GM12801 (cell line): ENCODE results near the gene LCN12.

Experiments used
- CTCF ChIP-seq: IDR thresholded peaks from one replicate; pipeline ENCODE4 v1.5.1; 2011; ENCODE audit warnings: control low read depth; ENCODE audit not compliant: insufficient read length; ENCODE audit errors: extremely low read depth

LCN12 gene

GRCh38 chr9:136958473-136958872, 6.4 kb downstream of the LCN12 start:
- no peak for TF ChIP-seq CTCF

DNA sequence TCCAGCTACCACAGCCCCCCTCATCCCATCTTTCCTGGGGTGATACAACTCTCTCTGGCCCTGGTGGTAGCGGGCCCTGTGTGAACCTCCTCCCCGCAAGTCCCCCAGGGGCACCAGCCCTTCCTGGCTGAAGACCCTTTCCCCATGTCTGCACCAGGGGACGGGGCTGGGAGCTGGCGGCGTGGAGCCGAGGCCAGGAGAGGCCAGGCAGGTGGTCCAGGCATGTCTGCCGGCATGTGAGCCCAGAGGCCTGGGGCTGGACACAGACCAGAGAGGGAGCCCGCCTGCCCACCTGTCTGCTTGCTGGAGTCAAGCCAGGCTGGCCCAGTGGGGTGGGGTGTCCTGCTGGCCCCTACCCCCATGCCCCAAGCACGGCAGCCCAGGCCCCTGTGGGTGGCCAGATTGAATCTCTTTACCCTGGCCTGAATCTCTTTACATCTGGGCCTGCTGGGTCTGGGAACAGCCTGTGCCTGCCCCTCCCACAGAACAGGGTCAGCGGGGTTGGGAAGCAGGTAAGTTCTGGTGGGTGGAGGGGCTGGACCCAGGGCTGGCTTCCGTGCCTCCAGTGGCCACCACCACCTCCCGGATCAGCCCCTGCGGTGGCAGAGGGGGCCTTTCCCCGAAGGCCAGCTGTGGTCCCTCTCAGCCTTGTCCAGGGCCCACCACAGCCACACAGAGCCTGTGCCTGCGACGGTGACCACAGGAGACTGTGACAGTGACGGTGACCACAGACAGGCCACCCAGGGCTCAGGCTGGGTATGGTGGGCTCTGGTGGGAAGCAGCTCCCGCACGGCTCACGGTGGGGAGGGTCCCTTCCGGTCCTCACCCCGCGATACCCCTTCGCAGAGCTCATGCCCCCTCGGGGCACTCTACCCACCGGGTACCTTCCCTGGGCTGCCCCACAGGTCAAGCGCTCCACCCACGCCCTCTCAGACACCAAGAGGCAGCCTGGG, 7.1 kb downstream of the LCN12 start:
- TF ChIP-seq CTCF, result no peak

DNA sequence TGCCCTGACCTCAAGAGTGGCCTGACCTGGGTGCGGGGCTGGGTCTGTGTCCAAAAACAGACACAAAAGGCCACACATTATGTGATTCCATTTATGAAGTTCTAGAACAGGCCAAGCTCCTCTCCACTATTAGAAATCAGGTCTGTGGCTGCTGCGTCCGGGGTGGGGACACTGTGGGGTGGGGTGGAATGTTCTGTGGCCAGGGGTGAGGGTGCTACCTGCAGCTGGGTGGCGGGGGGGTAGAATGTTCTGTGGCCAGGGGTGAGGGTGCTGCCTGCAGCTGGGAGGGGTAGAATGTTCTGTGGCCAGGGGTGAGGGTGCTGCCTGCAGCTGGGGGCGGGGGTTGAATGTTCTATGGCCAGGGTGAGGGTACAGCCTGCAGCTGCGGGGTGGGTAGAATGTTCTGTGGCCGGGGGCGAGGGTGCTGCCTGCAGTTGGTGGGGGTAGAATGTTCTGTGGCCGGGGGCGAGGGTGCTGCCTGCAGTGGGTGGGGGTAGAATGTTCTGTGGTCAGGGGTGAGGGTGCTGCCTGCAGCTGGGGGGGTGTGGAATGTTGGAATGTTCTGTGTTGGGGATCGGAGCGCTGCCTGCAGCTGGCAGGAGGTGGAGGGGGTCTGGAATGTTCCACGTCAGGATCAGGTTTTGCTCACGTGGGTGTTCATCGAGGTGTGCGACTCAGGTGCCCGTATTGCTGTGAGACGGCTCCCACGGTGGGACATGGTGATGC, 8.3 kb downstream of the LCN12 start:
- no peak for TF ChIP-seq CTCF

DNA sequence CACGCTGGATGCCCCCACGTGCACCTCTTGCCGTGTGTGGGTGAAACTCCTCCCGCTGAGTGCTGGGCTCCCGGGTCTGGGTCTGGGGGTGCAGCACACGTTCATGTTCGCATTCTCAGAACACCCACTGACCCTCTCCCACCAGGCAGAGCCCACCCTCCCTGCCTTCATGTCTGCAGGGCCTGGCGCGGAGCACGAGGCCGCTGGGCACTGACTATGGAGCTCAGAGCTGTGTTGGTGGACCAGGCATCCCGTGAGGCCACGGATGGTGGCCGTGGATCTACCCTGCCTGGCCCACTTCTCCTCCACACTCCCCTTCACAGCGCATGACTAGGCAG, 8.8 kb downstream of the LCN12 start:
- TF ChIP-seq CTCF, result no peak

DNA sequence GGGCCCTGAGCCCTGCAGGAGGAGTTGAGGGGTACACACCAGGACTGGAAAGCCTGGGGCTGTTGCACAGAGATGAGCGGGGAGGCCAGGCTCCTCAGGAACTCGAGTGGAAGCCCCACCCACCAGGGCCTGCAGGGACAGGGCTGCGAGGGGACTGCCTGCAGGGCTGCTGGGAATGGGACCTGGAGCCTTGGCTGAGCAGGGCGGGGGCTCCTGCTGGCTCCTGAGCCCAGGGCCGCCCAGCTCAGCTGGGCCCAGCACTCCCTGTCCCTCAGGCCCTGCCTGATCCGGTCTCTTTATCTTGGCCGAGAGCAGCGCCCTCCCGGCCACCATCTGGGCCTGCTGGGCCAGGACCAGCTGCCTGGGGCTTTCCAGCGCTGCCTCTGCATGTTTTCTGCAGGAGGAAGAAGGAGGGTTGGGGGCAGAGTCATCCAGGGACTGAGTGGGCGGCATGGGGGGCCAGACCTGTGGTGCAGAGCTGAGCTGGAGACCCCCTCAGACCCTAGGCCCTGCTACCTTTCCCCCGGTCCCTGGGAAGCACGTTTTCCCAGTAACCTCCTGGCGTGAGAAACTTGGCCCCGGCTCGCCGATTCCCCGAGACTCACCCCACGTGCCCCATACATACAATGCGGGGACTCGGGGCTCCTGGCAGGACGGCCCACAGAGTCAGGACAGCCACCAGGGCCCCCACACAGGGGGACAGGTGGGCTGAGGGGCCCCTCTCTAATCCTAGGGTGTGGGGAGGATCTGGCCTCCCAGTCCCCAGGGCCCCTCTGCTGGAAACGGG, 9.4 kb downstream of the LCN12 start:
- TF ChIP-seq CTCF, result no peak

DNA sequence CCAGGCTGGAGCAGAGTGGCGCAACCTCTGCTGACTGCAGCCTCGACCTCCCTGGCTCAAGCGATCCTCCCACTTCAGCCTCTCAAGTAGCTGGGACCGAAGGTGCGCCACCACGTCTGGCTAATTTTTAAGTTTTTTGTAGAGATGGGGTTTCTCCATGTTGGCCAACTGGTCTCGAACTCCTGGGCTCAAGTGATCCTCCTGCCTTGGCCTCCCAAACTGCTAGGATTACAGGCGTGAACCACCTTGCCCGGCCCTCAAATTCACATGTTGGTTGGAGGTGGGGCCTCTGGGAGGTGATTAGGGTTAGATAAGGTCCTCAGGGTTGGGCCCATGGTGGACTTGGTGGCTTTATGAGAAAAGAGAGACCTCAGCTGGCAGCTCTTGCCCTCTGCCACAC, 10.1 kb downstream of the LCN12 start:
- no peak for TF ChIP-seq CTCF

DNA sequence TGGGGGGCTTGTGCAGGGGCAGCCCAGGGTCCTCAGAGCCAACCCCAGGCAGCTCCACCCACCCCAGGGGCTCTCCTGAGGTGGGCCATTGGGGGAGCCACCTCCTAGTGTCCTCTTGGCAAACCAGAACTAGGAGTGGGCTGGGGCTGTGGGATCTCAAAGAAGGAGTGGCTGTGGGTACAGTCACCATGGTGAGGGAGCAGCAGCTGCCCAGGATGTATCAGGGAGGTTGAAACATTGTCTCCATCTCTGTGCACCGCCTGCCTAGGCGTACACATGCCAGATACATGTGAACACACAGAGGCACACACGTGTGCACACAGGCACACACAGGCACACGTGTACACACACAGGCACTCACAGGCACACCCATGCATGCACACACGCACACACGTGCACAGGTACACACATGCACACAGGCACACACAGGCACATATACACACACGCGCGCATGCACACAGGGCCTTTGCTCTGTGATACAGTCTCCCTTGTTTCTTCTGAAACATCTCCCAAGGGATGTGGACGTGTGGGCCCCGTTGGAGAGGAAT, 10.7 kb downstream of the LCN12 start:
- TF ChIP-seq CTCF, result no peak
